H1 (cell line): ENCODE results near the gene FMC1. TPM values are rescaled to one million over a fixed set of nuclear protein-coding genes. Genes with fewer than 3 reads are reported as not detected.

Experiments
- CTCF ChIA-PET: fragments of 300-600 bp; sonication (Branson Sonifier 250); formaldehyde crosslinking; loops from one replicate; lab custom pipeline; 2021; ENCODE audit not compliant: partially characterized antibody; lab: Charles Lee
- POLR2A ChIA-PET: fragments of 300-600 bp; sonication (Branson Sonifier 250); formaldehyde crosslinking; loops from one replicate; lab custom pipeline; 2021; ENCODE audit warnings: inconsistent platforms; ENCODE audit not compliant: partially characterized antibody; lab: Charles Lee
- DNase-seq, 2 experiments: peaks; one replicate each; pipeline versions ENCODE4 v3.0.0 to v3.0.0-alpha.2; 2010 to 2022; ENCODE audit warnings: low spot score in 2 of 2, low read depth in 1 of 2, mixed read lengths in 1 of 2
- FAIRE-seq: peaks from 2 replicates; lab custom pipeline; 2011; peaks lifted over from hg19 to GRCh38; lab: Jason Lieb, UNC
- H2AFZ ChIP-seq: 2 replicates; pipeline ENCODE4 v1.8.1; 2012; ENCODE audit warnings: low read length, inconsistent platforms
- H2AK5ac ChIP-seq: 2 replicates; pipeline ENCODE4 v1.6.1; 2013; ENCODE audit warnings: low read depth, low read length
- H2BK120ac ChIP-seq: replicated peaks from 2 replicates; pipeline ENCODE3; 2013; ENCODE audit warnings: low read depth, low read length, inconsistent platforms
- H2BK12ac ChIP-seq: 2 replicates; pipeline ENCODE4 v1.6.1; 2013; ENCODE audit warnings: low read depth, low read length
- H2BK15ac ChIP-seq: 2 replicates; pipeline ENCODE4 v1.6.1; 2013; ENCODE audit warnings: low read length
- H2BK20ac ChIP-seq: 2 replicates; pipeline ENCODE4 v1.6.1; 2013; ENCODE audit warnings: low read length
- H2BK5ac ChIP-seq: 2 replicates; pipeline ENCODE4 v1.6.1; 2013; ENCODE audit warnings: low read depth, low read length
- H3K14ac ChIP-seq: 2 replicates; pipeline ENCODE4 v1.6.1; 2013; ENCODE audit warnings: inconsistent platforms; ENCODE audit not compliant: insufficient read length
- H3K18ac ChIP-seq: 2 replicates; pipeline ENCODE4 v1.6.1; 2013; ENCODE audit warnings: low read length; ENCODE audit errors: extremely low read depth
- H3K23ac ChIP-seq: 2 replicates; pipeline ENCODE4 v1.6.1; 2013; ENCODE audit warnings: inconsistent platforms; ENCODE audit not compliant: insufficient read length
- H3K23me2 ChIP-seq: 2 replicates; pipeline ENCODE4 v1.6.1; 2013; ENCODE audit warnings: low read depth, low read length
- H3K27ac ChIP-seq: 2 replicates; pipeline ENCODE4 v1.6.1; 2011; ENCODE audit warnings: low read depth, low read length, inconsistent platforms
- H3K27me3 ChIP-seq, 4 experiments: replicated peaks in 1 of 4; 1 replicate in 1 of 4; 2 replicates in 3 of 4; pipeline versions ENCODE4 v1.6.1 to v1.8.1; 2011 to 2013; ENCODE audit warnings: low read length in 3 of 4, mild to moderate bottlenecking in 3 of 4, inconsistent platforms in 2 of 4, mixed read lengths in 2 of 4, moderate library complexity in 1 of 4; ENCODE audit not compliant: control insufficient read depth in 3 of 4, insufficient read depth in 3 of 4; ENCODE audit errors: extremely low read depth in 1 of 4
- H3K36me3 ChIP-seq, 4 experiments: 2 replicates each; pipeline versions ENCODE4 v1.6.1 to v1.8.1; 2011 to 2013; ENCODE audit warnings: mild to moderate bottlenecking in 4 of 4, low read length in 3 of 4, moderate library complexity in 2 of 4, control low read depth in 1 of 4, inconsistent platforms in 1 of 4; ENCODE audit not compliant: insufficient read depth in 4 of 4, control insufficient read depth in 2 of 4
- H3K4ac ChIP-seq: replicated peaks from 2 replicates; pipeline ENCODE3; 2013; ENCODE audit warnings: low read length, low read depth, mixed read lengths, inconsistent platforms; ENCODE audit not compliant: insufficient read length
- H3K4me1 ChIP-seq, 4 experiments: replicated peaks in 1 of 4; 1 replicate in 1 of 4; 2 replicates in 3 of 4; pipeline versions ENCODE4 v1.6.1 to v1.8.1; 2011 to 2013; ENCODE audit warnings: low read length in 3 of 4, inconsistent platforms in 2 of 4, mixed read lengths in 1 of 4; ENCODE audit not compliant: insufficient read depth in 4 of 4, control insufficient read depth in 3 of 4
- H3K4me2 ChIP-seq, 2 experiments: 2 replicates each; pipeline versions ENCODE4 v1.6.1 to v1.8.1; 2011 to 2013; ENCODE audit warnings: low read depth in 2 of 2, low read length in 2 of 2, control low read depth in 1 of 2, inconsistent platforms in 1 of 2, mild to moderate bottlenecking in 1 of 2; ENCODE audit not compliant: insufficient read depth in 1 of 2
- H3K4me3 ChIP-seq, 4 experiments: fragments of 200-600, 300-600 bp in 1 of 4; sonication (generic), shearing (Covaris generic), sonication (Bioruptor Twin) in 1 of 4; 2 replicates each; pipeline versions ENCODE4 v1.5.1 to v1.8.1; 2011 to 2016; ENCODE audit warnings: low read length in 4 of 4, low read depth in 3 of 4, control low read depth in 2 of 4, inconsistent platforms in 2 of 4, mild to moderate bottlenecking in 2 of 4, mixed read lengths in 1 of 4, moderate library complexity in 1 of 4; ENCODE audit not compliant: insufficient read depth in 2 of 4; ENCODE audit errors: extremely low read depth in 1 of 4
- H3K56ac ChIP-seq: replicated peaks from 2 replicates; pipeline ENCODE3; 2013; ENCODE audit warnings: low read depth, mild to moderate bottlenecking, mixed read lengths, low read length, inconsistent platforms; ENCODE audit not compliant: insufficient read length
- H3K79me1 ChIP-seq: 2 replicates; pipeline ENCODE4 v1.6.1; 2013; ENCODE audit warnings: low read depth, low read length, control low read depth
- H3K79me2 ChIP-seq, 2 experiments: 2 replicates each; pipeline versions ENCODE4 v1.6.1 to v1.8.1; 2012 to 2013; ENCODE audit warnings: low read length in 2 of 2, mild to moderate bottlenecking in 2 of 2, inconsistent platforms in 1 of 2; ENCODE audit not compliant: insufficient read depth in 2 of 2, control insufficient read depth in 1 of 2
- H3K9ac ChIP-seq, 4 experiments: replicated peaks in 1 of 4; 1 replicate in 1 of 4; 2 replicates in 3 of 4; pipeline versions ENCODE4 v1.6.1 to v1.8.1; 2011 to 2013; ENCODE audit warnings: low read depth in 3 of 4, low read length in 3 of 4, control low read depth in 2 of 4, mild to moderate bottlenecking in 2 of 4, moderate library complexity in 2 of 4, inconsistent platforms in 1 of 4; ENCODE audit errors: extremely low read depth in 1 of 4
- H3K9me3 ChIP-seq, 2 experiments: 2 replicates each; pipeline versions ENCODE4 v1.6.1 to v1.8.1; 2012 to 2013; ENCODE audit warnings: mild to moderate bottlenecking in 2 of 2, moderate library complexity in 2 of 2, control low read depth in 1 of 2, inconsistent platforms in 1 of 2, low read depth in 1 of 2, low read length in 1 of 2, mixed read lengths in 1 of 2; ENCODE audit not compliant: insufficient read depth in 2 of 2
- H4K20me1 ChIP-seq, 2 experiments: replicated peaks in 1 of 2; 2 replicates each; pipeline versions ENCODE3 to v1.8.1; 2011 to 2013; ENCODE audit warnings: inconsistent platforms in 2 of 2, low read length in 2 of 2, mild to moderate bottlenecking in 1 of 2; ENCODE audit not compliant: insufficient read depth in 2 of 2, control insufficient read depth in 1 of 2
- H4K5ac ChIP-seq: 2 replicates; pipeline ENCODE4 v1.6.1; 2013; ENCODE audit warnings: low read length, low read depth, mixed read lengths, inconsistent platforms; ENCODE audit not compliant: insufficient read length
- H4K8ac ChIP-seq: 2 replicates; pipeline ENCODE4 v1.8.0; 2013; ENCODE audit warnings: mild to moderate bottlenecking, moderate library complexity, low read length, inconsistent platforms; ENCODE audit not compliant: insufficient read depth; ENCODE audit errors: extremely low read depth
- H4K91ac ChIP-seq: replicated peaks from 2 replicates; pipeline ENCODE3; 2013; ENCODE audit warnings: low read length, mixed read lengths, inconsistent platforms; ENCODE audit not compliant: insufficient read length
- MAFK ChIP-seq: IDR thresholded peaks from 2 replicates; pipeline ENCODE4 v1.6.1; 2012; ENCODE audit warnings: low read depth, mild to moderate bottlenecking, improper control_type of control experiment, low read length
- NANOG ChIP-seq: IDR thresholded peaks from 2 replicates; pipeline ENCODE4 v1.6.1; 2011; ENCODE audit warnings: low read length, low read depth, mild to moderate bottlenecking, inconsistent platforms; ENCODE audit not compliant: insufficient read depth, poor library complexity, severe bottlenecking
- POLR2AphosphoS5 ChIP-seq: IDR thresholded peaks from 2 replicates; pipeline ENCODE4 v1.6.1; 2011; ENCODE audit warnings: low read depth, low read length
- WGBS, 2 experiments: shearing (Covaris generic) in 1 of 2; methylation state at CpG; one replicate each; pipeline versions ENCODE4 v1.1.6 to v1.1.7; 2013 to 2015; ENCODE audit warnings: low lambda C conversion rate in 2 of 2, mixed read lengths in 2 of 2, inconsistent platforms in 1 of 2, low coverage in 1 of 2, missing lambda C conversion rate in 1 of 2; ENCODE audit not compliant: insufficient replicate concordance in 2 of 2, insufficient coverage in 1 of 2, insufficient read length in 1 of 2; ENCODE audit errors: extremely low coverage in 1 of 2, missing lambda C conversion rate in 1 of 2; 5-methylcytosine and 5-hydroxymethylcytosine counted together
- polyA plus RNA-seq, 7 experiments: library from polyadenylated mRNA; depleted of rRNA in 3 of 7; stranded (reverse) in 5 of 7; unstranded in 2 of 7; fragments of >200 nt in 5 of 7; fragments of 200-250 nt in 2 of 7; gene quantifications; 1 replicate in 5 of 7; 2 replicates in 1 of 7; 4 replicates in 1 of 7; pipeline versions ENCODE4 v1.2.1 to v1.2.3, GENCODE V29; 2011 to 2013; ENCODE audit warnings: missing spikeins in 2 of 7, mixed read lengths in 2 of 7
- total RNA-seq: library from RNA; stranded (reverse); fragmentation: NEBNext Ultra II Directional; extraction: Animal tissue kit (Norgen Biotek cat#: 25700); gene quantifications from 2 replicates; pipeline ENCODE4 v1.2.1, GENCODE V29; 2021

The FMC1 gene
- total and polyA plus RNA-seq, 2 of the 8 experiments (the other 6 are each of a cell fraction or from before 2014, with no cell fraction given) = 15.8 to 28.4 TPM

DNA sequence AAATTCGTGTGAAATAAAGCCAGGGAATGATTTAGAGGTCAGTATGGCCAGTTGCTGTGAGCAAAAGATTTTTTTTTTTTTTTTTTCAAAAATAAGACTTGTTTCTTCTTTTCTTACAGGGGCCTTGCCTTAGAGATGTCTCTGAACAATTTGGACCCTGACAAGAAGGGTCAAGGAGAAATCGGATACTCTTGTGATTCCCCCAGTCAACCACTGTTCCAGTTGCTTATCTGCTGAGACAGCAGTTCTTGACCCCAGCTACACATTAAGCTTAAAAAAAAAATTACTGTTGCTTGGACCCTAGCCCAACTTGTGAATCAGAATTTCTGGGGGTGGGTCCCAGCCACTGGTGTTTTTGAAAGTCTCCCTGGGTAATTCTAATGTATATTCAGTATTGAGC lies 12.0 kb upstream of the FMC1 start:
- no peak for DNase-seq
- H3K4ac ChIP-seq = no peak overlapping the region
- no peak overlapping the region for H4K5ac ChIP-seq
- no peaks in the 10 kb centered on the region for H3K27me3 ChIP-seq
- H3K23ac ChIP-seq = no peak overlapping the region
- no peaks in the 10 kb centered on the region for H3K36me3 ChIP-seq
- no peak overlapping the region for H2BK15ac ChIP-seq
- no peak for FAIRE-seq
- no peak overlapping the region for H3K14ac ChIP-seq
- no peak overlapping the region for H2BK12ac ChIP-seq
- H3K18ac ChIP-seq = no peak overlapping the region
- WGBS, 2 experiments = 62% methylated on average over 2 of the region's 2 CpGs; no CpG with 5 or more reads in 1 of the 2 experiments
- POLR2A ChIA-PET = interaction anchor here (1.0 kb wide), 1 partner anchor 11 kb away, joined by 4 read pairs; no protein-coding TSS in a partner anchor
- H2BK120ac ChIP-seq = no peak overlapping the region
- no peaks in the 10 kb centered on the region for H3K23me2 ChIP-seq
- H2AK5ac ChIP-seq = no peak overlapping the region
- no peaks in the 10 kb centered on the region for H3K79me1 ChIP-seq
- CTCF ChIA-PET = interaction anchor here (1.6 to 5.5 kb wide), 2 partner anchors 8 to 10 kb away, joined by 3 to 25 read pairs; no protein-coding TSS in a partner anchor
- H2AFZ ChIP-seq = no peak overlapping the region
- no peak overlapping the region for H3K4me3 ChIP-seq
- peak; percentile 64; the same call in 1 of the 2 replicates for TF ChIP-seq MAFK
- TF ChIP-seq NANOG = no peak
- TF ChIP-seq POLR2AphosphoS5 = no peak
- H4K8ac ChIP-seq = no peak overlapping the region
- no peaks in the 10 kb centered on the region for H3K79me2 ChIP-seq
- H3K4me2 ChIP-seq = no peak overlapping the region
- H3K27ac ChIP-seq = no peak overlapping the region
- H2BK20ac ChIP-seq = no peak overlapping the region
- no peak overlapping the region for H3K56ac ChIP-seq
- no peaks in the 10 kb centered on the region for H4K20me1 ChIP-seq
- H3K9ac ChIP-seq = no peak overlapping the region
- H2BK5ac ChIP-seq = no peak overlapping the region
- H4K91ac ChIP-seq = no peak overlapping the region
- H3K9me3 ChIP-seq = no peaks in the 10 kb centered on the region; a peak in 1 of 4 replicates
- no peaks in the 10 kb centered on the region for H3K4me1 ChIP-seq
